ENCODE data around the gene SMYD3. TPM values are rescaled to one million over a fixed set of nuclear protein-coding genes. Genes with fewer than 3 reads are reported as not detected.
"Not testable (repeated sequence)": the region's sequence is repeated elsewhere in the genome, so short reads cannot be mapped to it uniquely, and the experiment has no call there.

SMYD3 gene
- polyA plus RNA-seq, 1 donor from 2014 or later = 35.9 TPM

DNA sequence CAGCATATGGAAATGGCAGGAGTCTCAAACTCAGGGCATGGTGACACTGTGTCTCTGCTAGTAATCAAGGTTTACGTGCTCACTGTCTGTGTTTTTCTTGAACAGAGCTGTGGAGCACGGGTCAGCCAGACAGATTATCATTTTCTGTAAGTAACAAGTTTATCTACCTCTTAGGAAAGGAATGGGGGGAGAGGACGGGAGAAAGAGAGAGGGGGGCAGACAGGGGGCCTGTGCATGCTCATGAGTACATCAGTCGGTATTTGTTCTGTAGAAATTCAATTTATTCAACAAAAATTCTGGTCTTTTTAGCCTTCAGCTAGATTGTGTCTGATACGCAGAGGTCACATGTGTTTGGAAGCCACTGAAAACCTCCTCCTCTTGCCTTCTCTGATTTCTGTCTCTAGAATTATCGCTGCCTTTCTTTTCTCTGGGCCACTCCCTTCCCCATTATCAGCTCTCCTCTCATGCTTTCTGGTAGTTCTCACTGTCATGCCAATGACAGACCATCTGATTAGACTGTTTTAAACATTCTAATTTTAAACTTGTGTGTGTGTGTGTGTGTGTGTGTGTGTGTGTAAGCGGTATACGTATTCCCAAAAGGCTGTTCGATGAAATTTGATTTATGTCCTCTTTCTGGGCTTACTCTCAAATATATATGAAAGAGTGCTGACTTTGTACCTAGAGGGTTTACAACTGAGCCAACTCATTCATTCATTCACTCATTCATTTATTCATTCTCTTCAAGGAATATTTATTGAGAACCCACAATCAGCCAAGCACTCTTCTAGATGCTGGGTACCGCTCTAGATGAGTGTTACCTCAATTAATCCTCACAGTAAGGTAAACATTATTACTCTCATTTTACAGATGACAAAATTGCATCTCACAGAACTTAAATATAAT is 715.4 kb downstream of the SMYD3 start:
- no peaks in the 10 kb centered on the region for H3K27me3 Mint-ChIP-seq
- no peaks in the 10 kb centered on the region for H3K9me3 Mint-ChIP-seq
- H3K27ac Mint-ChIP-seq = peak overlapping the region in 1 of 3 donors; percentile 18
- no peak overlapping the region for H3K4me3 Mint-ChIP-seq
- H3K4me1 Mint-ChIP-seq = no peaks in the 10 kb centered on the region
- H3K36me3 Mint-ChIP-seq = peaks cover 11% of the 10 kb centered on the region

DNA sequence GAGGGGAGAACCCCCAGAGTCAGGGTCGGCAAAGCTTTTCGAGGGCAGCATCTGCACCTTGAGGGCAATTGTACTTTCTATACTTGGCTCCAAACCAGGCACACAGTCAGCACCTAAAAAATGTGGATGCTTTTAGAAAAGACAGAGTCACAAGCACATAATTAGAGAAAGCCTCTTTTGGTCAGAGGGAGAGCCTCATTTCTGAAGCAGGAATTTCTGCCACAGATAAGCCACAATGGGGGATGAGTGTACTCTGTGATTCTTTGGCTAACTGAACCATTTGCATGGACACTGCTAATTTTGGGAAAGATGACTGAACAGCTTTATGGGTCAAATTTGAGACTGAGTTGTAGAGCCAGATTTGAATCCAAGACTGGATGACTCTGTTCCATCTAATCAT is 716.6 kb downstream of the SMYD3 start:
- Mint-ChIP-seq H3K9me3 (no peaks in the 10 kb centered on the region), H3K4me3 (no peak overlapping the region), H3K36me3 (peaks cover 11% of the 10 kb centered on the region), H3K4me1 (no peaks in the 10 kb centered on the region), H3K27ac (no peak overlapping the region), H3K27me3 (no peaks in the 10 kb centered on the region)

DNA sequence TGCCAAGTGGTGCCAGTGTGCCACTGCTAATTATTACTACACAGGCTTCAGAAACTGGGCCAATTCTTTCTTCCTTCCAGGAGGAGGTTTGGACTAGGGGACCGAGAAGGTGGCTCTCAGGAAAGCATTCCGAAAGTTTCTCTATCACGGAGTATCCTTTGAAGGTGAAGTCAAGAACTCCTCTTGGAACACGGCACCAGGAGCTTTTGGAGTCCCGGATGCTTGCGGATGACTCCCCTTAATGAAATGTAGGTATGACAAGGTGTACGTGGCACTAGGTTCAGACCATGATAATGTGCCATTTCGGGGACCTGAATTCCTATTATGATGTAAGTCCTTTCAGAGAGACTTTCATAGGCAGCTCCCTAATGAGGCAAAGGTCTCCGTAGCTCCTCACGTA is 718.2 kb downstream of the SMYD3 start:
- Mint-ChIP-seq H3K4me3 (no peak overlapping the region), H3K36me3 (peaks cover 9% of the 10 kb centered on the region), H3K4me1 (no peaks in the 10 kb centered on the region), H3K27ac (no peak overlapping the region), H3K9me3 (no peaks in the 10 kb centered on the region), H3K27me3 (no peaks in the 10 kb centered on the region)

DNA sequence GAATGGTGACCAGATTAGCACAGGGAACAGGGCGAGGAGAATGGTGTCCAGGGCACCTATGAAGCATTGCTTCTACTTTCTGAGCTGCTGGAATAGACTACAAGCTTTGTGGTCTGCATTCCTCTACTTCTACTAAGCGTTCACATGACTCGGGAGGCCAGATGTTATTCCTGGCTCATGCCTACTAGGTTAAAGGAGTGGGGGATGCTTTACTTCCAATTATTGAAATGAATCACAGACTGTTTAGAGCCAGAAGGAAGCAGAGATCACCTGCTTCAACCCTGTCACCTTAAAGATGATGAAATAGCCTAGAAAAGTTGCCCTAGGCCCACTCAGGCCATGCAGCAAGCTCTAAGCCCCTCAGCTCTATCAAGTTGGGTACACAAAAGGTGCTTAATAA is 718.8 kb downstream of the SMYD3 start:
- H3K27ac Mint-ChIP-seq = no peak overlapping the region
- no peaks in the 10 kb centered on the region for H3K9me3 Mint-ChIP-seq

DNA sequence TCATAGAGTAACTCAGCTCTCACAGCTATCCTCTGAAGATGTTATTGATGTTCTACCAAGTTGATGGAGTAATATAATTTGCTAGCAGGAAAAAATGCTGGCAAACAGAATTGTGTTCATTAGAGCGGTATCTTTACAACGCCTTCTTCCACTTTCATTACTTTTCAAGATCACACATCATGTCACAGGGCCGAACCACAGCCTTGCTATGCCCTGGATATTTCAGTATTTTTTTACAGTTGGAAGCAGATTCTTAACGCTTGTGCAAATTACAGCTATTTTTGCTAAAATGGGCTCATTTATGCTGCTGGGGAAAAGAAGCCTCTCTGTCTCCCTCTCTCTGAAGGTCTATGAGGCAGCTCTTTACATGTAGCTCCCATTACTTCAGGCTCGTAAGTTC is 720.1 kb downstream of the SMYD3 start:
- Mint-ChIP-seq H3K27ac (no peak overlapping the region), H3K27me3 (no peaks in the 10 kb centered on the region), H3K36me3 (peaks cover 10% of the 10 kb centered on the region), H3K9me3 (no peaks in the 10 kb centered on the region), H3K4me1 (no peaks in the 10 kb centered on the region), H3K4me3 (no peak overlapping the region)

More for the DNA sequence above, 718.8 kb downstream of the SMYD3 start:
- no peak overlapping the region for H3K4me3 Mint-ChIP-seq
- H3K36me3 Mint-ChIP-seq = peaks cover 11% of the 10 kb centered on the region
- no peaks in the 10 kb centered on the region for H3K27me3 Mint-ChIP-seq
- no peaks in the 10 kb centered on the region for H3K4me1 Mint-ChIP-seq

DNA sequence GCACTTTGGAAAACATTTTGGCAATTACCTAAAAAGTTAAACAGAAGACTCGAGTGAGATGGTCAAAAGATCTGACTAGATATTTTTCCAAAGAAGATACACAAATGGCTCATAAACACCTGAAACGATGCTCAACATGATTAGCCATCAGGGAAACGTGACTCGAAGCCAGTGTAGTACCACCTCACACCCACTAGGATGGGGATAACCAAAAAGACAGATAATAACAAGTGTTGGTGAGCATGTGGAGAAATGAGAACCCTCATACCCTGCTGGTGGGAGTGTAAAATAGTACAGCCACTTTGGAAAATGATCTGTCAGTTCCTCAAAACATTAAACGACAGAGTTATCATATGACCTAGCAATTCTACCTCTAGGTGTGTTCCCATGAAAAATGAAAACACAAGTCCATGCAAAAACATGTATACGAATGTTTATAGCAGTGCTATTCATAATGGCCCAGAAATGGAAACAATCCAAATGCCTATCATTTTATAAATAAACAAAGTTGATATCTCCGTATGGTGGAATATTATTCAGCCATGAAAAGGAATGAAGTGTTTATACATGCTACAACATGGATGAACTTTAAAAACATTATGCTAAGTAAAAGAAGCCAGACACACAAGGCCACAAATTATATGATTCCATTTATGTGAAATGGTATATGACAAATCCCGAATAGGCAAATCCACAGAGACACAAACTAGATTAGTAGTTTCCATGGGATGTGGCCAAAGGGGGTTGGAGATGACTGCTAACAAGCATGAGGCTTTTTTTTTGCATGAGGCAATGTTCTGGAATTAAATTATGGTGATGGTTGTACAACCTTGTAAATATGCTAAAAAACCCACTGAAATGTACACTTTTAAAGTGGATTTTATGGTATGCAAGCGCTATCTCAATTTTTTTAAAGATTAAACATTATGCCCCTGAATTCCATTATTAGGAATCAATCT is 727.0 kb downstream of the SMYD3 start:
- peaks cover 0 to 4% (median 0%) of the 10 kb centered on the region in 3 donors for H3K9me3 Mint-ChIP-seq
- H3K4me1 Mint-ChIP-seq = peaks cover 0 to 3% (median 0%) of the 10 kb centered on the region in 3 donors
- H3K36me3 Mint-ChIP-seq = peaks cover 6% of the 10 kb centered on the region
- H3K4me3 Mint-ChIP-seq = no peak overlapping the region
- no peak overlapping the region for H3K27ac Mint-ChIP-seq
- H3K27me3 Mint-ChIP-seq = no peaks in the 10 kb centered on the region

DNA sequence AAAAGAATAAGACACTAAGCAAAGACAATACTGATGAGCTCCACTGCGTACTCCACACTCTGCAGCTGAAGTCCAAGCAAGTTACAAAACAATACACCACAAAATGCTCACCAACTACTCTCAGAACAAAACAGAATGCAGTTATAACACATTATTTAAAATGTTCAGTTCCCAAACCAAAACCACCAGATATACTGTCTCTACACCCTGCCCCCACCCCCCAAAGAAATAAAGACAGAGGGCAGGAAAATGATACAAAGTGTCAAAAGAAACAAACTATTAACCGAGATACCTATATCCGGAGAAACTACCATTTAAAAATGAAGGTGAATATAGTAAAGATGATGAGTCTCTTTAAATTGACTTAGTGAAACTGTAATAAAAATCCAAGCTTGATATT is 729.3 kb downstream of the SMYD3 start:
- Mint-ChIP-seq H3K27me3 (no peaks in the 10 kb centered on the region), H3K4me3 (no peak overlapping the region), H3K9me3 (peaks cover 0 to 4% (median 0%) of the 10 kb centered on the region in 3 donors), H3K4me1 (peaks cover 0 to 3% (median 0%) of the 10 kb centered on the region in 3 donors), H3K27ac (no peak overlapping the region), H3K36me3 (peaks cover 2% of the 10 kb centered on the region)

DNA sequence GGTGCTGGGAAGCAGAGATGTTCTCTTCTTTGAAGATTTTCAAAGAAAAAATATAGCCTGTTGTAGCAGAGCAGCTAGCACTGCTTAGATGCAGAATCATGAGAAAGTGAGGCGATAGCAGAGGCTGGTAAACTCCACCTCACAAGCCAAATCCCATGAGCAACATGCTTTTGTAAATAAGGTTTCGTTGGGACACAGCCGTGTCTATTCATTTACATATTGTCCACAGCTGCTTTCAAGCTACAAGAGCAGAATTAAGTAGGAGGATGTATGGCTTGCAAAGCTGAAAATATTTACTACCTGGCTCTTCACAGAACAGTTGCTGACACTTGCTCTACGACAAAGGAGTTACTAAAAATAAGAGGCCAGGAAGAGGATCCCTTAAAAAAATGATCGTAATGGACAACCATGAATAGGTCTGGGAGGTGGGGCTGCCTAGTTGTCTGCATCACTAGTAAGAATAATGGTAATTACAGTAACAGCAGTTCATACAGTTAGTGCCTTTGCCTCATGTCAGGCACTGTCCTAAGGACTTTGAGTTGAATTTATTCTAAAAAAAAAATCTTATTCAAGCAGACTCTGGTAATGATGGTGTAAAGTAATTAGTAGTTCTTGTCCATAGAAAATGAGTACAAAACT is 730.3 kb downstream of the SMYD3 start:
- Mint-ChIP-seq H3K9me3 (peaks cover 0 to 4% (median 0%) of the 10 kb centered on the region in 3 donors), H3K4me1 (peaks cover 0 to 3% (median 0%) of the 10 kb centered on the region in 3 donors), H3K36me3 (peaks cover 2% of the 10 kb centered on the region), H3K27ac (no peak overlapping the region), H3K27me3 (no peaks in the 10 kb centered on the region), H3K4me3 (no peak overlapping the region)

DNA sequence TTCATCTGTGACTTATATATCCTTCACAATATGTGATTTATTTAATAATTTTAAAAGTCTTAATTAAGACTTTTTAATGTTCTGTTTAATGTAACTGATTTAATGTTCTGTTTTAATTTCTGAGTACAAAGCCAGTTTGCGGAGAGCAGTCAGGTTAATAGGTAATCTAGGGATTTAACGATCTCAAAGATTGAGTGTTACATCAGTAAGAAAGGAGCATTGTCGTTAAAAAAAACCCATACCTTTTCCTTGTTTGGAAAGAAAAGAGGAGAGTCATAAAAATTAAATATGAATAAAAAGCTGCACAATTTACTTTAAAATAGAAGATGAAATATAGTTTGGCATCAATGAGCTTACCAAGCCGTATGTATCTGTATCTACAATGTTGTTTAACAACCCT is 730.9 kb downstream of the SMYD3 start:
- Mint-ChIP-seq H3K27ac (no peak overlapping the region), H3K36me3 (peaks cover 2% of the 10 kb centered on the region), H3K4me3 (no peak overlapping the region), H3K9me3 (peaks cover 0 to 4% (median 0%) of the 10 kb centered on the region in 3 donors), H3K4me1 (peaks cover 0 to 3% (median 0%) of the 10 kb centered on the region in 3 donors), H3K27me3 (no peaks in the 10 kb centered on the region)

DNA sequence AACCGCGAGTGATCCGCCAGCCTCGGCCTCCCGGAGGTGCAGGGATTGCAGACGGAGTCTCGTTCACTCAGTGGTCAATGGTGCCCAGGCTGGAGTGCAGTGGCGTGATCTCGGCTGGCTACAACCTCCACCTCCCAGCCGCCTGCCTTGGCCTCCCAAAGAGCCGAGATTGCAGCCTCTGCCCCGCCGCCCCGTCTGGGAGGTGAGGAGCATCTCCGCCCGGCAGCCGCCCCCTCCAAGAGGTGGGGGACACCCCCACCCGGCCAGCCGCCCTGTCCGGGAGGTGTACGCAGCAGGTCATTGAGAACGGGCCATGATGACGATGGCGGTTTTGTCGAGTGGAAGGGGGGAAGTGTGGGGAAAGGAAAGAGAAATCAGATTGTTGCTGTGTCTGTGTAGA is 732.1 kb downstream of the SMYD3 start:
- H3K36me3 Mint-ChIP-seq, H3K9me3 Mint-ChIP-seq, H3K4me3 Mint-ChIP-seq, H3K27ac Mint-ChIP-seq, H3K4me1 Mint-ChIP-seq, H3K27me3 Mint-ChIP-seq: not testable (repeated sequence)

DNA sequence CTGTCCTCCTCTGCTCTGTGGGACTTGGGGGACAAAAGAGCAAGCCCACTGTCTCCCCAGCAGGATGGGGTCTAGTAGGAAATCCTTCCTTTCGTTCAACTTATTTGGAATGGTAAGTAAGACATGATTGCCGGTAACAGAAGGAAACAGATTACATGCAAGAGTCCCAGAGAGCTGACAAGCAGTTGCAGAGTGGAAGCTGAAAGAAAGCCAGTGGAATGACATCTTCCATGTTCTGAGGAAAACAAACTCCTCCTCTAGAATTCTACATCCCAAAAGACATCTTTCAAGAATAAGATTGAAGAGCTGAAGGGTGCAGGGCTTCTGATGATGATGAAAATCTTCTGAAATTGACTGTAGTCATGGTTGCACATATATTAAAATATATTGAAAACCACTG is 732.9 kb downstream of the SMYD3 start:
- no peaks in the 10 kb centered on the region for H3K27me3 Mint-ChIP-seq

DNA sequence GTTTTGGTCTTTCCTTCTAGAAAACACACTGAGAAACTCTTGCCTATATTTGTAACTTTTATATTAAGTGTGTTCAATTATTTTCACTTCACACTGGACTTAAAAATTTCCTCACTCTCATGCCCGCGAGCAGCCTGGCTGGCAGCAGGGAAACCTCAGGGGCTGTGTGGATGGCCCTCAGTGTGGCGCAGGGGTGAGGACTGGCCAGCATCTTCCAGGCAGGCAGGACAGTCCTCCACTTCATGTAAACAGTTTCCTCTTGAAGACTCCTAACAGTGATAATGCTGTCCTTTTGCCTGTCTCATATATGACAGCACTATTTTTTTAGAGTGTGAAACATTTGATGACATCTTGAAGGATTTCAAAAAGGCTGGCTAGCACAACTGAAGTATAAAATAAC is 733.7 kb downstream of the SMYD3 start:
- Mint-ChIP-seq H3K4me3 (no peak overlapping the region), H3K36me3 (peaks cover 5% of the 10 kb centered on the region), H3K4me1 (no peaks in the 10 kb centered on the region), H3K27ac (peak overlapping the region in 1 of 3 donors; percentile 36), H3K27me3 (no peaks in the 10 kb centered on the region), H3K9me3 (no peaks in the 10 kb centered on the region)

More for the DNA sequence above, 732.9 kb downstream of the SMYD3 start:
- no peaks in the 10 kb centered on the region for H3K4me1 Mint-ChIP-seq
- H3K4me3 Mint-ChIP-seq = no peak overlapping the region
- no peaks in the 10 kb centered on the region for H3K9me3 Mint-ChIP-seq
- H3K27ac Mint-ChIP-seq = no peak overlapping the region
- H3K36me3 Mint-ChIP-seq = peaks cover 3% of the 10 kb centered on the region

DNA sequence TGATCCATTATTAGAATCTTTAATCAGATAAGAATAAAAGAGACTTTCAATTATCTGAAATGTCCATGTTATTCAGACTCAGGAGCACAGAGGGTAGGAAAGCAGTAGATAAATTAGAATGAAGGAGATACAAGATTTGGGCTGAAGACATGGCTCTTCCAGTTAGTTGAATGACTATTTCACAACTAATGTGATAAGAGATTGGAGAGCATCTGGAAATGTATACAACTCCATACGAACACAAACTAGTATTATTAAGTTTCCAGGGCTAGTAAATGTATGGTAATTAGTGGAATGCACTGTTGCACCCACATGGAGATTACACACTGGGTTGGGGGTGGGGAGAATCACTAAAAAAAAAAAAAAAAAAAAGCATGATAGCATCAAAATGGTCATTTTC is 734.3 kb downstream of the SMYD3 start:
- Mint-ChIP-seq H3K4me1 (no peaks in the 10 kb centered on the region), H3K36me3 (peaks cover 11% of the 10 kb centered on the region), H3K27me3 (no peaks in the 10 kb centered on the region), H3K27ac (no peak overlapping the region), H3K4me3 (no peak overlapping the region), H3K9me3 (no peaks in the 10 kb centered on the region)

DNA sequence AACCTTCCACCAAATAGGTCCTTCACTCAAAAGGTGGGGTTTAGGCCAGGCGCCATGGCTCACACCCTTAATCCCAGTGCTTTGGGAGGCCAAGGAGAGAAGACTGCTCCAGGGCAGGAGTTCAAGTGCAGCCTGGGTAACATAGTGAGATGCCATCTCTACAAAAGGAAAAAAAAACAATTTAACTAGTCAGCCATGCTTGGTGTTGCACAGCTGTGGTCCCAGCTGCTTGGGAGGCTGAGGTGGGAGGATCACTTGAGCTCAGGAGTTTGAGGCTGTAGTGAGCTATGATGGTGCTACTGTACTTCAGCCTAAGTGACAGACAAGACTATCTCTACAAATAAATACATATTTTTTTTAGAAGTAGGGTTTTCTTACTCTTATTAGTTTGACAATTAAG is 734.8 kb downstream of the SMYD3 start:
- H3K4me1 Mint-ChIP-seq = peaks cover 0 to 2% (median 0%) of the 10 kb centered on the region in 3 donors
- H3K27ac Mint-ChIP-seq = no peak overlapping the region
- H3K36me3 Mint-ChIP-seq = peaks cover 12% of the 10 kb centered on the region
- no peaks in the 10 kb centered on the region for H3K27me3 Mint-ChIP-seq
- no peaks in the 10 kb centered on the region for H3K9me3 Mint-ChIP-seq
- H3K4me3 Mint-ChIP-seq = no peak overlapping the region
